GM18508 (cell line): Measurements from ENCODE around the gene FCHSD1.

Experiments used
- ATAC-seq: cut with Tn5 transposase; IDR thresholded peaks from one replicate; pipeline ENCODE4 v1.9.1; 2021; ENCODE audit warnings: moderate number of reproducible peaks; ENCODE audit not compliant: insufficient read depth, unreplicated experiment

FCHSD1 gene

GRCh38 chr5:141647242-141647641 is 4.0 kb downstream of the FCHSD1 start:
- ATAC-seq = no peak

GRCh38 chr5:141646026-141646425 is 5.2 kb downstream of the FCHSD1 start:
- ATAC-seq = no peak

GRCh38 chr5:141641634-141642267 is 9.5 kb downstream of the FCHSD1 start:
- peak; percentile 51 for ATAC-seq

DNA sequence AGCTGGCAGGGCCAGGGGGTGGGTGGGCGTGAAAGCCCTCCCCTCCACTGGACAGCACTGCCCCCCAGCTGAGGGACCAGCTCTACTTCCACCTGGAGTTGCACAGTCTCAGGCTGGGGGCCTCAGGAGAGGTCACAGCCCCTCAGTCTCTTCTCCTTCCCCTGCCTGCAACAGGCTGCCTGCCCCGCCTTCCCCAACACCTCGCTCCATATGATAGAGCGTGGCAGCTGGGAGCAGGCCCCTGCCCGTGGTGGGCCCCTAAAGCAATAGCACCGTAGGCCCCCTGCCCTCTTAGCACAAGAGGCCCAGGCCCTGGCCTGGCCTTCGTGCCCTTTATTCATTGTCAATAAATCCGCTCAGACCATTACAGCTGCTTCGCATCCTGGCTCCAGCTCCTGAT is 10.5 kb downstream of the FCHSD1 start:
- no peak for ATAC-seq

DNA sequence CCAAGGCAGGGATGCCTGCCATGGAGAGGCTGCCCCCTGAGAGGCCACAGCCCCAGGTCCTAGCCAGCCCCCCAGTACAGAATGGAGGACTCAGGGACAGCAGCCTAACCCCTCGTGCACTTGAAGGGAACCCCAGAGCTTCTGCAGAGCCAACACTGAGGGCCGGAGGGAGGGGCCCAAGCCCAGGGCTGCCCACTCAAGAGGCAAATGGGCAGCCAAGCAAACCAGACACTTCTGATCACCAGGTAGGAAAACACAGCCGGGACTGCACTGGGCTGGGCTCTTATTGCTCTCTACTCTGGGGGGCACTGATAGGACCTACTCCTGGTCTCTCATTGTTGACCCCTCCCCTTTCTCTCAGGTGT is 11.2 kb downstream of the FCHSD1 start:
- no peak for ATAC-seq

GRCh38 chr5:141639357-141640050 is 11.7 kb downstream of the FCHSD1 start:
- ATAC-seq = no peak

- no peak for ATAC-seq
Observed at GRCh38 chr5:141638771-141639170, 12.4 kb downstream of the FCHSD1 start.

- peak; percentile 28 for ATAC-seq
Observed at GRCh38 chr5:141637767-141638419, 13.3 kb downstream of the FCHSD1 start.

DNA sequence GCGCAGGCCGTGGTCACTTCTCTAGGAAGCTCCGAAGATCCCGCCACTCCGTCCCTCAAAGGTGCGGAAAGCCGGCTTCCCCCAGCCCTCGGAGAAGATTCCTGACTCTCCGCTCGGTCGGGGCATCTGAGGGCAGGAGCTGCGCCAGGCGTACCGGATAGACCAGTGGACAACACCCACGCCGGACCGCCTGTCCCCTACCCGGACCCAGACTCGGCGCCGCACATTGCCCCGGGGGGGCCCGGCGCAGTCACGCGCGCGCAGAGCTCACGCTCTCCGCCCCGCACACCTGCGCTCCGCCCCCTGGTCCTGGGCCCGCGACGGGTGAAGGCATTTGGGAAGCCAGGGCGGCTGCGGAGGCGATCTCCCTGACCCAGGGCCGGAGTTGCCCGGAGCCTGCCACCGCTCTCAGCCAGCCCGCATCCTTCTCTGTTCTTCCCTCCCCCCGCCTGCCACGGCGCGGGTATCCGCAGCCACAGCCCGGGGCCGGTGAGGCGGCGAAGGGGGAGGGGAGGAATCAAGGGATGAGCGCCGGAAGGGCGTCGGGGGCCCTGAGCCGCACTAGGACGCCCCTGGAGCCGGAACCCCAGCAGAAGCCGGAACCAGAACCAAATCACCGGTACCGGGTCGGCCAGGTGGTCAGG is 14.0 kb downstream of the FCHSD1 start:
- ATAC-seq = no peak

DNA sequence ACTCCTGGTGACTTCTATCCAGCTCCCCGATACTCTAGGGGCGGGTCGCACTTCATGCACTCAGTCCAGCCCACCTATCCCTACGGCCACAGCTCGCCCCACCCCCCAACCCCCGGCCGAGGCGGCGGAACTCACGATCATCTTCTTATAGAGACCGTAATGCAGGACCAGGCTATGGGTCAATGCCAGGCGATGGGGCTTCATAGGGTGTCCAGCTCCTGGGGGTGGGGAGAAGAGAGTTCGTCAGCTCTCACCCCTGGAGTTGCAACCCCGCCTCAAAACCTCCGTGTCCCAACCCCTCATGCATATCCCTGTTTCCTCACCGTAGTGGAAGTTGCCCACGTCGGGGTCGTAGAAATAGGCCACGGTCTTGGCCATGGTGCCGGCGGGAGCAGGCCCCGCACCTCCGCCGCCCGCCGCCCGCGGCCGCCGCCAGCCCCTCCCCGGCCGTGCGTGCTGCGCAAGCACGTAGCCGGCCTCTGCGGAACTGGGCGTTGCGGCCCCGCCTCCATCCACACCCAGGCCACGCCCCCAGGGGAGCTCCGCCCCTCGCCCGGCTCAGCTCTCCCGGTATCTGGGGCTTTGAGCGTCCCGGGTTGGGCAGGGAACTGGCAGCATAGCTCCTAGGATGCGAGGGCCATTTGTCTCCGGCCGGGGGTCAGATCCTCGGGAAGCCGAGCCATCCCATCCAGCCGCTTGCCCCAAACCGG is 14.7 kb downstream of the FCHSD1 start, which contains the start of the genes HDAC3 and RELL2:
TSS of gene HDAC3 (minus strand) at position 437 of the 710 bp plus-strand sequence. CDS start at position 378, 59 bp downstream.
TSS of gene RELL2 (plus strand) at position 585 of the 710 bp plus-strand sequence. CDS start 1,229 bp downstream, outside the sequence.
- ATAC-seq = peak; percentile 36

GRCh38 chr5:141636106-141636412 is 15.2 kb downstream of the FCHSD1 start:
- ATAC-seq = no peak

GRCh38 chr5:141635646-141636045 is 15.6 kb downstream of the FCHSD1 start:
- ATAC-seq = no peak

- no peak for ATAC-seq
Observed at GRCh38 chr5:141634720-141635119, 16.5 kb downstream of the FCHSD1 start.

DNA sequence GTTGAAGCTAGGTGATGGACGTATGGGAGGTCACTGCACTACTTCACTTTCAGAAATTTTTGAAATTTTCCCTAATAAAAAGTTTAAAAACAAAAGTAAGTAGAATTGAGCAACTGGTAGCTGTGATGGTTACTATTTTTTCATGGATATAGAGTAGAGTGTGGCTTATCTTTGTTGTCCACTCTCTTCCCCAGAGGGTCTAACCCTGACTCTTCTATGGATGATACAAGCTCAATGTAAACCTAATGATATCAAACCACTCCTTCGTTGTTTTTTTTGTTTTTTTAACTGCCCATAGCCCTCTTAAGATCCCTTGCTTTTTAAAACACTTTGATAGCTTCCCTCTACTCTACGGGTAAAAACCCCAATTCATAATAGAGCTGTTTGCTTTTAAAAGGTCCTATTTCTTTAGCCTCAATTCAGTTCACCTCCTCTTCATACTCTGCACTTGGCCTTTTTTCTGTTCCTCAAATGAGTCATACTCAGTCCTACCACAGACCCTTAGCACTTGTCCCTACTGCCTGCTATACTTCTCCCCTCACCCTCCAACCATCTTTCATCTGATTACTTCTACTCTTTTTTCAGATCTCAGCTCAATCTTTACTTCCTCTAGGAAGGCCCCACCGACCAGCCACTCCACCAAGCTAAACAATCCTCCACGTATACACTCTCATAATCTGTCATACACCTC is 17.2 kb downstream of the FCHSD1 start:
- ATAC-seq = peak; percentile 69

GRCh38 chr5:141632650-141633049 is 18.6 kb downstream of the FCHSD1 start:
- ATAC-seq = no peak

- ATAC-seq = no peak
Observed at GRCh38 chr5:141630570-141631140, 20.6 kb downstream of the FCHSD1 start.

GRCh38 chr5:141628175-141628788 is 22.9 kb downstream of the FCHSD1 start:
- no peak for ATAC-seq

DNA sequence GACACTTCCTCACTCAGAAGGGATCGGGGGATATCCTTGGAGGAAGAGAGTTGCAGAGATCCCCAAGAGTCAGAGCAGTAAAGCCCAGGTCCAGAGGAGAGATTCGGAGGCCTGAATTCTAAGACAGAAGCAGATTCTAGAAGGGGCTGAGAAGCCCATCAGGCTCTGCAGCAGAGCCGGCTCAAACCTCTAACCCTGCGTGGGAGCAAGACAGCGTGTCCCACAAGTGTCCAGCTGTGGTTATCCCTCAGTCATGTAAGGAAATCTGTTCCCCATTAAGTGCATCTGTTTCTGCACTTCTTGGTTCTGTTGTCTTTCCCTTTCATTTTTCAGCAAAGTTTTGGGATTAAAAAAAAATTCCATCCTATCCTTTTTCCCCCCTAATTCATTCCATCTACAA is 27.6 kb downstream of the FCHSD1 start:
- no peak for ATAC-seq

DNA sequence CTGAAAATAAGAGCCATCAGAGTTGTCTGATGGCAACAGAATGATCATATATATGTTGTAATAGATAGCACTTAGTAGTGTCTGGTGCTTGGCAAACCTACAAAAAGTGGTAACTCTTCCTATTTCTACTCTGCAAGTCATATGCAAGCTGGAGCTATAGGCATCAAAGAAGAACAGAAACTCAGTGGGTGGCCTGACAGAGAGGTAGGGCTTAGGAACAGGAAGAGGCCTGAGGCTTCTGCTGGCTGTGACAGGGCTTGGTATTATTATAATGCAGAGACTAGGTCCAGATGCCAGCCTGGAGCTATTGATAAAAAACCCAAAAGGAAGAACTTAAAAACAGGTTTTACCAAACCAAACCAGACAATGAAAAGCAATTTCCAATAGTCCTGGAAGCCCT is 28.0 kb downstream of the FCHSD1 start:
- ATAC-seq = peak; percentile 56
